ENCODE measurements around the gene U2AF2.

U2AF2 gene

GRCh38 chr19:55640043-55640576, 14.7 kb upstream of the U2AF2 start:
- Mint-ChIP-seq H3K4me1 (peaks cover 75% of the 10 kb centered on the region), H3K27me3 (ENCODE audit: low read depth, poor library complexity) (peaks cover 5% of the 10 kb centered on the region), H3K9me3 (no peaks in the 10 kb centered on the region), H3K27ac (peak overlapping the region; percentile 92), H3K4me3 (peak overlapping the region; percentile 87), H3K36me3 (ENCODE audit: low read depth) (peaks cover 13% of the 10 kb centered on the region)
- TF ChIP-seq, protein P1, sequence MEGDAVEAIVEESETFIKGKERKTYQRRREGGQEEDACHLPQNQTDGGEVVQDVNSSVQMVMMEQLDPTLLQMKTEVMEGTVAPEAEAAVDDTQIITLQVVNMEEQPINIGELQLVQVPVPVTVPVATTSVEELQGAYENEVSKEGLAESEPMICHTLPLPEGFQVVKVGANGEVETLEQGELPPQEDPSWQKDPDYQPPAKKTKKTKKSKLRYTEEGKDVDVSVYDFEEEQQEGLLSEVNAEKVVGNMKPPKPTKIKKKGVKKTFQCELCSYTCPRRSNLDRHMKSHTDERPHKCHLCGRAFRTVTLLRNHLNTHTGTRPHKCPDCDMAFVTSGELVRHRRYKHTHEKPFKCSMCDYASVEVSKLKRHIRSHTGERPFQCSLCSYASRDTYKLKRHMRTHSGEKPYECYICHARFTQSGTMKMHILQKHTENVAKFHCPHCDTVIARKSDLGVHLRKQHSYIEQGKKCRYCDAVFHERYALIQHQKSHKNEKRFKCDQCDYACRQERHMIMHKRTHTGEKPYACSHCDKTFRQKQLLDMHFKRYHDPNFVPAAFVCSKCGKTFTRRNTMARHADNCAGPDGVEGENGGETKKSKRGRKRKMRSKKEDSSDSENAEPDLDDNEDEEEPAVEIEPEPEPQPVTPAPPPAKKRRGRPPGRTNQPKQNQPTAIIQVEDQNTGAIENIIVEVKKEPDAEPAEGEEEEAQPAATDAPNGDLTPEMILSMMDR (IDR thresholded peaks at IDR 0.05): no peak
- DNase-seq: no peak

GRCh38 chr19:55640577-55641425, 14.0 kb upstream of the U2AF2 start, which contains the start of gene ZNF580:
Gene ZNF580, plus strand, starts transcription at chr19:55641002. Its CDS starts 1,507 bp downstream, at chr19:55642509.
- peak within 1 kb of the TSS; percentile 95 for H3K4me3 Mint-ChIP-seq

DNA sequence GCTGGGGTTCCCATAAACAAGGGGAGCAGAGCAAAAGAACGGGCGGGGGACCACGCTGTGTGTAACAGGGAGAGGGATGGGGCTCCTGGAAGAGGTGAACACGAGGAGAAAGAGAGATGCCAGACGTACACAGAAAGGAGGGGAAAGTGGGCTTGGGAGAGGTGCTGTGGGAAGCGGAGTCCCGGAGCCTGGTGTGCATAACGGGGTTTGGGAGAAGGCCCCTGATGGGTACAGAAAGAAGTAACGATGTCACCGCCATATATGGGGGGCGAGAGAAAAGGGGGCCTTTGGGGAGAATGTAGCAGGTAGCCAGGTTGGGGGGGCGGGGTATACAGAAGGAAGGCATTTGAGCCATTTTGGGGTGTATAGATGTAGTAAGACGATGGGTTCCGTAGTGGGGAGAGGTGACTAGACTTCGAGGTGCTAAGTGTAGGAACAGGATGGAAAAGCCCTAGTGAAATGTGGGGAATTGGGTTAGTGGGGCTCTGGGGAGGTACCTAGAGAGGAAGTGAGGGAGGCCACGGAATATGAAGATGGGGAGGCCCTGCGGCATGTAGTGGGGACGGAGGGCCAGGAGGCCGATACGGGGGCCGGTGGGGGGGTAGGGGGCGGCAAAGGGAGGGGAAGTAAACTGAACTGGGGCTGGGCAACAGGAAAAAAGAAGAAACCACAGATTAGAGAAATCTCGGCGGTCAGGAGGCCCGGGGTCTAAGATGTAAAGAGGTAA, 13.2 kb upstream of the U2AF2 start:
- TF ChIP-seq, protein P1 (IDR thresholded peaks at IDR 0.05): no peak
- H3K27ac Mint-ChIP-seq: peak overlapping the region; percentile 86
- H3K36me3 Mint-ChIP-seq (ENCODE audit: low read depth): peaks cover 19% of the 10 kb centered on the region
- H3K4me1 Mint-ChIP-seq: peaks cover 67% of the 10 kb centered on the region
- peak overlapping the region; percentile 95 for H3K4me3 Mint-ChIP-seq
- no peaks in the 10 kb centered on the region for H3K9me3 Mint-ChIP-seq
- no peaks in the 10 kb centered on the region for H3K27me3 Mint-ChIP-seq (ENCODE audit: low read depth, poor library complexity)
- no peak for DNase-seq

More at GRCh38 chr19:55640577-55641425, 14.0 kb upstream of the U2AF2 start, which contains the start of gene ZNF580:
- DNase-seq: peak; percentile 75
- Mint-ChIP-seq H3K36me3 (ENCODE audit: low read depth) (peaks cover 19% of the 10 kb centered on the region), H3K4me1 (peaks cover 75% of the 10 kb centered on the region), H3K27me3 (ENCODE audit: low read depth, poor library complexity) (peaks cover under 1% of the 10 kb centered on the region), H3K27ac (peak within 1 kb of the TSS; percentile 92), H3K9me3 (no peaks in the 10 kb centered on the region)
- TF ChIP-seq, protein P1 (IDR thresholded peaks at IDR 0.05): no peak

GRCh38 chr19:55642153-55643002, 12.5 kb upstream of the U2AF2 start:
- TF ChIP-seq, protein P1 (IDR thresholded peaks at IDR 0.05): no peak
- Mint-ChIP-seq H3K36me3 (ENCODE audit: low read depth) (peaks cover 26% of the 10 kb centered on the region), H3K9me3 (no peaks in the 10 kb centered on the region), H3K4me3 (peak overlapping the region; percentile 95), H3K27ac (peak overlapping the region; percentile 77), H3K4me1 (peaks cover 66% of the 10 kb centered on the region), H3K27me3 (ENCODE audit: low read depth, poor library complexity) (no peaks in the 10 kb centered on the region)
- peak; percentile 47 for DNase-seq

All from nephron progenitor cell (in vitro differentiated cells).